GM18907 (cell line): ENCODE measurements around the gene MKX.

Experiments
- ATAC-seq: cut with Tn5 transposase; IDR thresholded peaks from one replicate; pipeline ENCODE4 v1.9.1; 2021; ENCODE audit warnings: mild to moderate bottlenecking, moderate library complexity; ENCODE audit not compliant: unreplicated experiment

The MKX gene, protein sequence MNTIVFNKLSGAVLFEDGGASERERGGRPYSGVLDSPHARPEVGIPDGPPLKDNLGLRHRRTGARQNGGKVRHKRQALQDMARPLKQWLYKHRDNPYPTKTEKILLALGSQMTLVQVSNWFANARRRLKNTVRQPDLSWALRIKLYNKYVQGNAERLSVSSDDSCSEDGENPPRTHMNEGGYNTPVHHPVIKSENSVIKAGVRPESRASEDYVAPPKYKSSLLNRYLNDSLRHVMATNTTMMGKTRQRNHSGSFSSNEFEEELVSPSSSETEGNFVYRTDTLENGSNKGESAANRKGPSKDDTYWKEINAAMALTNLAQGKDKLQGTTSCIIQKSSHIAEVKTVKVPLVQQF

DNA sequence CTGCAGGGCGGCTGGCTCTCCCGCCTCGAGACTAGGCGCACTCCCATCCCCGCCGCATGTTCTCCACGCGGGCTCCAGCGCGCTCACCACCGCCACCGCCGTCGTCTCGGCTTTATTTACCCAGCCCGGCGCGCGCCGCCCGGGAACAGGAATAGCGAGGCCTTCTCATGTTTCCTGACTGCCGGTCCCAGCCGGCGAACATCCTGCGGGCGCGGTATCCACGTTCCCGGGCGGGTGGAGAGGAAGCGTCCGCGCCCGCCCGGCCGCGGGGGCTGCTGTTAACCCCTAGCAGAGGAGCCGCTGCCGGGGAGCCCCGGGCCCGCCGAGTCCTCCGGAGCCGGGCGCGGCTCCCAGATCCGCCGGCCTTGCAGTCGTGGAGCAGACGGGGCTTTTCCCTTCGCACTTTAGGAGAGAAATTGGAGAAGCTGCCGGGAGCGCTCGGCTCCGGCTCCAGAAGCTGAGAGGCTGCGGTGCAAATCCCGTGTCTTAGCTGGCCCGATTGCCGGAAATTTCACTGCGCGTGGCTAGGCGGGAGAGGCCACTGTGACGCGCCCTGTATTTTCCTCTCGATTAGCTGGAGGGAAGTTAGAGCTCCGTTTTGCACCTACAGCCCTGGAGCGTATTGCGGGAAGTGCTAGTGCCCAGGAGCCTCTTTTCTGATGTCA lies at the start of gene MKX:
TSS of gene MKX (minus strand) at position 88 of the 665 bp plus-strand sequence. CDS start 2,404 bp downstream, outside the sequence.
- no peak for ATAC-seq

DNA sequence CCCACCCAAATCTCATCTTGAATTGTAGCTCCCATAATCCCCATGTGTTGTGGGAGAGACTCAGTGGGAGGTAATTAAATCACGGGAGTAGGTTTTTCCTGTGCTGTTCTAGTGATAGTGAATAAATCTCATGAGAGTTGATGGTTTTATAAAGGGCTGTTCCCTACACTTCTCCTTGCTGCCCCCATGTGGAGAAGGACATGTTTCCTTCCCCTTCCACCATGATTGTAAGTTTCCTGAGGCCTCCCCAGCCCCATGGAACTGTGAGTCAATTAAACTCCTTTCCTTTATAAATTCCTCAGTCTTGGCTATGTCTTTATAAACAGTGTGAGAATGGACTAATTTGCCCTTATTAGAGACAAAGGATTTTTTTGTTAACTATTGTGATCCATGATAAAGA lies 48.5 kb upstream of the MKX start:
- no peak for ATAC-seq

DNA sequence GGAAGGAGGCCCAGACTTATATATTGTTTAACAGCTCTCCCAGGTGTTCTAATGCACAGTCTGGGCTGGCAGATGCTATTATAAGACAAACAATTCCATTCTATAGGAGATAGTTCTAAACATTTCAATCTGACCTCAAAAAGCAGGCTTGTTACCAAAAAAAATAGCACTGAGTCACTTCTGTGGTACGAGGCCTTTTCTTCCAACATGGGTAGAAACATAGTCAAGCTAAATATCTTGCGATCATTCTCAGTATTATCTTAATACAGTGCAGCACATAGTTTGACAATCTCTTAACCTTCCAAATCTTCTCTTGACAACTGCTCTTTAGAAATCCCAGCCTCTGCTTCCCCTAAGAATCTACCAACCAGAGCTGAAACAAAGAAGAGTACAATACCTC lies 46.6 kb upstream of the MKX start:
- ATAC-seq: no peak

GRCh38 chr10:27784272-27784671 lies 38.7 kb upstream of the MKX start:
- ATAC-seq: no peak

GRCh38 chr10:27783660-27784059 lies 38.0 kb upstream of the MKX start:
- no peak for ATAC-seq

DNA sequence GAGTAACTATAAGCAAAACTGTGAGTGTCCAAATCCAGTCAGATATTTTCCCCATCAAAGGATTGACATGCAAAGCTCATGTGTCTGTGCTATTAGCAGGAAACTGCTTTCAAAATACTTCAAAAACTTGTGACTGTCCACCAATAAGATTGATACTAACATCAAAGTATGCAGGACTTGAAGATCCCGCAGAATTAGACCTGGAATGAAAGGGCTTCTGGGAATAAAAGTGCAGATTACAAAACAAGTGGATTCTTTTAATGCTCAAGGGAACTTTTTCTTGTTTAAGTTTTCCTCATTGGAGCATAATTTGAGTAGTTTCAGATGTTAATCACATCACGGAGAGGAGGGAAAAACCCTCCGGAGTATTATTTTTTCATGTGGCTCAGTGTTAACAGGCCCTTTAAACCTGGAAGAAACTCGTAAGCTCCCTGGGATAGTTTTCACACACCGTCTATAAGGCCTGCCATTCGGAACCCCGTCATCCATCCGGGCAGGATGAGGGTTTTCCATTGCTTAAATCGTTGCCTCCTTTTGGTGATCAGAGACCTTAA lies 33.9 kb upstream of the MKX start:
- no peak for ATAC-seq

- no peak for ATAC-seq
These were observed 29.2 kb upstream of the MKX start for GRCh38 chr10:27774831-27775230.

- ATAC-seq: no peak
These were observed 25.6 kb upstream of the MKX start for GRCh38 chr10:27771231-27771630.

DNA sequence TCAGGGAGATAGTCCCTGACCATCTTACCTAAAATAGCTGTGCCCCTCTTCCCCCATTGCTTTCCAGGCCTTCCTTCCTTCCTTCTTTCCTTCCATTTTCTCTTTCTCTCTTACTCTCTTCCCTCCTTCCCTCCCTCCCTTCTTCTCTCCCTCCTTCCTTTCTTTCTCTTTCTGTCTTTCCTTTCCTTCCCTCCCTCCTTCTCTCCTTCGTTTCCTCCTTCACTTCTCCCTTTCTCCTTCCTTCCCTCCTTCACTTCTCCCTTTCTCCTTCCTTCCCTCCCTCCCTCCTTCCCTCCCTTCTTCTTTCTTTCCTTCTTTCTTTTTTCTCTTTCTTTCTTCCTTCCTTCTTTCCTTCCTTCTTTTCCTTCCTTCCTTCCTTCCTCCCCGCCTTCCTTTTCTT lies 24.6 kb upstream of the MKX start:
- no peak for ATAC-seq

GRCh38 chr10:27760867-27761266 lies 15.2 kb upstream of the MKX start:
- ATAC-seq: no peak

GRCh38 chr10:27759483-27760272 lies 14.1 kb upstream of the MKX start:
- ATAC-seq: no peak

GRCh38 chr10:27752673-27753237 lies 7.1 kb upstream of the MKX start:
- ATAC-seq: no peak

DNA sequence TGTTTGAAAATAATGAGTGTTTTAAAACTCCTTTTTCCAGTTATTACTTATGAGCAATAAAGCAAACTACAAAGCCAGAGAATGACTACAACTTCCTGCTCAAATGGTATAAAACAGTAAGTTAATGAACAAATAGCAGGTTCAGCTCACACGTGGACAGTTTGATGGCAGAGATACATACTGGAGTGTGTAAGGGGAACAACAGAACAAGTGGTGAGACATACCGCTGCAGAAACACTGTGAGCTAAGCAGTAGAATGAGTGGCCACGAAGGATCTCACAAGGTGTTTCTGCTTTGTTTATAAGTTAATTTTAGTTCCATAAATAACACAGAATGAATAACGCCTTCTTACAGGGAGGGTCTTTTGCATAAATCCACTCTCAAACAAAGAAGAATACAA lies 3.0 kb upstream of the MKX start:
- ATAC-seq: no peak

DNA sequence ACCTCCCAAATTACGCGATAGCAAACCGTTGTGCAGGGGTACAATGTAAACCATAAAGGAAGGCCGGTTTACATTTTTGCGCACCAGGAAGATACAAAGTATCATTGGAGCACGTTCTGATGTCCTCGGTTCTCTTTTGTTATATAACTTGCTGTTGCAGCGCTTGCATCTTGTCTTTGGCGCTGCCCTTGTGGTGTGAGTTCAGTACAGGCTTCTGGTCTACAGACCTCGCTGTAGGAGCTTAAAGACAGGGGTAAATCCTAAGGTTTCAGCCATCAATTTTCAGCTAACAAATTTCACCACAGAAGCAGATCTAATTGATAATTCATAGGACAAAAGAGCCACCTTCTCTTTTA lies 1.5 kb upstream of the MKX start:
- ATAC-seq: no peak

GRCh38 chr10:27746397-27747095 lies 927 bp upstream of the MKX start:
- ATAC-seq: no peak

DNA sequence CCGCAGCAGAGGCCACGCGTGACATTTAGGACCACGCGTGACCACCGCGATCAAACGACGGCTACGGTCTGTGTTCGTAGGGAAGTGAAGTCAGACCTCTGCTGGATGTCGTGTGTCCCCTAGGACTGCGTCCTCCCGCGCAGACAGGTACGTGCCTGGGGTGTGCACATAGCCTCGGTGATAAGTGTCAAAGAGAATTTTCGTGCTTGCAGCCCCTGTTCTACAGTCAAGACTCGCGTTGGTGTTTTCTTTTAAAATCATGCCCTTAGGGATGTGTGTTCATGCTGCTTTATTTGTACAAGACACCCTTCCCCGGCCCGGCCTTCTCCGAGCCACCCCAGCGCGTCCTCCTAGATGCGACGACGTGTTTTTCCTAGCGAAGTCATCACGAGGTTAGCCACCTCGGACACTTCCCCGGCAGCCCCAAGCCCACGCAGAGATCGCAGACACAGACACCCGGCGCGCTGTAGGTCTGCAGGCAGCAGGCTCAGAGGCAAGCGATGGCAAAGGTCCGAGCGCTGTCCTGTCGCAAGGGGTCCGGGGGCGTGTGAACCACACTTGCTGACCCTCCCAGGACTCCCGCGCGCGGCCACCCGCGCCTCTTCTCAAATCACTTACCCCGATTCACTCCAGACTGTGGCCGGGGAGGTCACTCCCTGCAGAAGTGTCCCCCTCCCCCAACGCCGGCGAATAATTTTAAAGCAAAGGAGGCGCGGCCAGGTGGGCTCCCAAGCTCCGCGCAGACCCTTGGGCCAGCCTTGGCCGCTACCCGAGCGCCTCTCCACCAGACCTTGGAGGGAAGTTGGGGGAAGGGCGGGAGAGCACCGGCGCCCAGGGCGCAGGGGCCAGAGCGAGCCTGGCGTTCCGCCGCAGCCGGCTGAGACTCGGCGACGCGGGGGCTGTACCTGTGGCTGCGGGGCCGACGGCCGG lies 552 bp downstream of the MKX start:
- no peak for ATAC-seq

DNA sequence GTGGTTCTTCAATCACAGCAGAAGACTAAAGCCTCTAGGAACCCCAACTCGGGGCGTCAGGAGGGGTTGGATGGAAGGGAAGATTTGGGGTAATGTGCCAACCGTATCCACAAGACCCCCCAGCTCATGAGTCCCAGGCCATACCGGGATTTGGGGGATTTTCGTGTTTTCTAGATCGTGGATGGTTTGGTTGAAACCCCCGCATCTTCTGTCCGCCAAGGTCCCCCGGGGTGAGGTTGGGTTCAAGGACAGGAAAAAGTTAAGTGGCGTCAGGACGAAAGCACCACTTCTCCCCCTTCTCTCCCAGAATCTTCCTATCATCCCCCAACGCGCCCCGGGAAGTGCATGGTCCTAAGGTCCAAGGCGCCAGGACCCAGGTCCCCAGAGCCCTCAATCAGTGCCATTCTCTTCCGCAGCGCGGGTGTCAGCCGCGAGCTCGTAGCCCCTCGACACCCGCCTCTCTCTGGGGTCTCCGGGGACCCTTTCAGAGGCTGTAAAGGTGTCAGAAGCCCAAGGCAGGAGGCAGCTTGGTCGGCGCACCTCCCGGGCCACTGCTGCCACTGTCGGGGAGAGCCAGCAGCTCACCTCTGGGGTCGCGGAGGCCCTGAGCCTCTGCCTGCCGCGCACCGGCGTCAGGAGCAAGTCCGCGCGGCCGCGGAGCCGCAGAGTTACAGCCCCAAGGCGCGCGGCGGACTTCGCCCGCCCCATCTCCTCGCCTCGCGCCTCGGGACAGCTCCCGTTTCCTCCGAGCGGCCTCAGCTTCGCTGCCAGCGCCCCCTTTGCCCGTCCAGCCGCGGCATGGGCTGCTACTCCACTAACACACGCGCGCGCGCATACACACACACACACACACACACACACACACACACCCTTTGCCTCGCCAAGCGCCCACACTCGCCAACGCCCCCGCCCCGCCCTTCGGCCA lies 1.5 kb downstream of the MKX start:
- ATAC-seq: no peak
